Hematopoietic multipotent progenitor cell treated with erythropoietin and hydrocortisone succinate and interleukin-3 and kit ligand, for 6 days (in vitro differentiated cells): ENCODE measurements around the gene PHF21B.
"Not testable (repeated sequence)": the region's sequence is repeated elsewhere in the genome, so short reads cannot be mapped to it uniquely, and the experiment has no call there.

Experiments
- DNase-seq: peaks from one replicate; pipeline ENCODE4 v3.0.0-alpha.2; 2015

Gene PHF21B

GRCh38 chr22:44932493-44932892, 77.3 kb downstream of the PHF21B start:
- no peak for DNase-seq

- DNase-seq, result no peak
Observed at GRCh38 chr22:44931766-44932165, 78.0 kb downstream of the PHF21B start.

GRCh38 chr22:44931077-44931540, 78.7 kb downstream of the PHF21B start:
- no peak for DNase-seq

- no peak for DNase-seq
Observed at GRCh38 chr22:44930711-44931035, 79.1 kb downstream of the PHF21B start.

- no peak for DNase-seq
Observed at GRCh38 chr22:44930016-44930710, 79.6 kb downstream of the PHF21B start.

GRCh38 chr22:44929359-44930015, 80.3 kb downstream of the PHF21B start:
- no peak for DNase-seq

GRCh38 chr22:44928711-44929358, 81.0 kb downstream of the PHF21B start:
- no peak for DNase-seq

- DNase-seq, result no peak
Observed at GRCh38 chr22:44928136-44928463, 81.7 kb downstream of the PHF21B start.

GRCh38 chr22:44927463-44928135, 82.2 kb downstream of the PHF21B start:
- DNase-seq, result no peak

GRCh38 chr22:44926491-44927415, 83.1 kb downstream of the PHF21B start:
- DNase-seq, result no peak

GRCh38 chr22:44926124-44926475, 83.7 kb downstream of the PHF21B start:
- DNase-seq, result no peak

- DNase-seq, result no peak
Observed at GRCh38 chr22:44925465-44926123, 84.2 kb downstream of the PHF21B start.

GRCh38 chr22:44924710-44925109, 85.1 kb downstream of the PHF21B start:
- no peak for DNase-seq

GRCh38 chr22:44924098-44924497, 85.7 kb downstream of the PHF21B start:
- no peak for DNase-seq

GRCh38 chr22:44921766-44922165, 88.0 kb downstream of the PHF21B start:
- DNase-seq, result not testable (repeated sequence)

- DNase-seq, result no peak
Observed at GRCh38 chr22:44920183-44920582, 89.6 kb downstream of the PHF21B start.

- no peak for DNase-seq
Observed at GRCh38 chr22:44919691-44920090, 90.1 kb downstream of the PHF21B start.

GRCh38 chr22:44918925-44919392, 90.8 kb downstream of the PHF21B start:
- DNase-seq, result no peak

- no peak for DNase-seq
Observed at GRCh38 chr22:44918166-44918924, 91.5 kb downstream of the PHF21B start.

- DNase-seq, result no peak
Observed at GRCh38 chr22:44917372-44918165, 92.2 kb downstream of the PHF21B start.
